Adrenal gland (tissue), 12 donors: ENCODE data around the gene CEACAM8. TPM values are rescaled to one million over a fixed set of nuclear protein-coding genes. Genes with fewer than 3 reads are reported as not detected.

Experiments used
- DNase-seq, 7 donors: peaks; one replicate each; pipeline ENCODE4 v3.0.0-alpha.2; 2019 to 2020
- H3K27ac ChIP-seq, 5 donors: fragments of 200-600 bp; sonication (generic) in 4 of 5; 1 replicate in 3 of 5; 2 replicates in 2 of 5; pipeline versions ENCODE4 v1.5.1 to v1.8.0; 2016 to 2020; ENCODE audit warnings: mild to moderate bottlenecking in 1 of 5
- H3K27me3 ChIP-seq: fragments of 200-600 bp; 2 replicates; pipeline ENCODE4 v1.8.0; 2021
- H3K36me3 ChIP-seq, 2 donors: fragments of 200-600 bp; replicated peaks in 1 of 2; 1 replicate in 1 of 2; 2 replicates in 1 of 2; pipeline versions ENCODE4 v1.5.1 to v1.8.0; 2018 to 2022
- H3K4me1 ChIP-seq, 2 donors: fragments of 200-600 bp; replicated peaks in 1 of 2; 1 replicate in 1 of 2; 2 replicates in 1 of 2; pipeline versions ENCODE4 v1.5.1 to v1.8.0; 2018 to 2021
- H3K4me3 ChIP-seq, 4 donors: fragments of 200-600 bp; sonication (generic) in 3 of 4; one replicate each; pipeline ENCODE4 v1.5.1; 2016 to 2018
- H3K9me3 ChIP-seq, 3 donors: fragments of 200-600 bp; sonication (generic) in 1 of 3; replicated peaks in 1 of 3; 1 replicate in 2 of 3; 2 replicates in 1 of 3; pipeline versions ENCODE4 v1.5.1 to v1.8.0; 2016 to 2021
- CTCF ChIP-seq, 6 experiments: fragments of 450-650 bp in 4 of 6; fragments of 200-600 bp in 2 of 6; sonication (generic) in 1 of 6; IDR thresholded peaks; 1 replicate in 5 of 6; 2 replicates in 1 of 6; pipeline versions ENCODE4 v1.5.1 to v1.8.0; 2016 to 2021; ENCODE audit warnings: antibody characterized with exemption in 6 of 6, mild to moderate bottlenecking in 2 of 6, moderate library complexity in 1 of 6
- POLR2A ChIP-seq, 2 donors: fragments of 450-650 bp; IDR thresholded peaks; one replicate each; pipeline ENCODE4 v1.6.1; 2017; ENCODE audit warnings: antibody characterized with exemption in 2 of 2, mild to moderate bottlenecking in 2 of 2, moderate library complexity in 1 of 2
- WGBS, 4 donors: extraction: QIAGEN DNeasy Blood & Tissue Kit in 2 of 4; methylation state at CpG; one replicate each; pipeline versions ENCODE4 v1.1.5 to v1.1.7; 2013 to 2017; 5-methylcytosine and 5-hydroxymethylcytosine counted together
- intact Hi-C, 2 donors: fragments of 100-400 bp; cut with DNase I; formaldehyde crosslinking; loops; one replicate each; pipeline versions ENCODE4 v1.14.1 to v1.15.0; 2022 to 2023
- polyA plus RNA-seq, 3 donors: library from polyadenylated mRNA; stranded (reverse); fragments of 200-250 nt in 2 of 3; fragments of 350-450 nt in 1 of 3; fragmentation: Illumina TruSeq in 1 of 3; extraction: RNeasy Lipid Tissue Mini Kit (QIAGEN cat#74804) in 1 of 3; gene quantifications; one replicate each; pipeline ENCODE4 v1.2.3, GENCODE V29; 2013 to 2014
- total RNA-seq, 9 donors: library from RNA; depleted of rRNA in 4 of 9; stranded (reverse); fragments of >200 nt in 4 of 9; fragments of 120-200 nt in 1 of 9; fragmentation: NEBNext Ultra II Directional in 1 of 9; extraction: Animal tissue kit (Norgen Biotek cat#: 25700) in 1 of 9; gene quantifications; one replicate each; pipeline versions ENCODE4 v1.1.0 to v1.2.4, GENCODE V29; 2013 to 2023
- donor health status: healthy with polysubstance abuse.
- donor health status: Bipolar disorder and iron deficiency.
- donor health status: DM: yes; HTN: yes; CAD: no.
- donor health status: DM: no; HTN: no; CAD: no.
- donor health status: DM: no; HTN: no; CAD: no.
- donor health status: DM: yes; HTN: yes; CAD: no.

CEACAM8 gene
- total and polyA plus RNA-seq, 12 donors = 0.17 TPM; not detected in 11

- H3K27ac ChIP-seq = no peak overlapping the region
- H3K27me3 ChIP-seq = no peaks in the 10 kb centered on the region
- intact Hi-C loops = no loop called here
- peaks cover 0 to 4% of the 10 kb centered on the region in 2 donors for H3K4me1 ChIP-seq
- no peak overlapping the region for H3K4me3 ChIP-seq
- H3K9me3 ChIP-seq = no peaks in the 10 kb centered on the region
- no peaks in the 10 kb centered on the region for H3K36me3 ChIP-seq
- WGBS, 4 donors = 57 to 77% (median 65%) methylated on average over 10 of the region's 10 CpGs
- no peak for DNase-seq
- TF ChIP-seq CTCF (IDR thresholded peaks at IDR 0.05) = no peak
- TF ChIP-seq POLR2A (IDR thresholded peaks at IDR 0.05) = no peak
These were observed 38.9 kb downstream of the CEACAM8 start for GRCh38 chr19:42555801-42556200.

- peaks cover 0 to 4% of the 10 kb centered on the region in 2 donors for H3K4me1 ChIP-seq
- intact Hi-C loops = no loop called here
- no peak overlapping the region for H3K27ac ChIP-seq
- H3K4me3 ChIP-seq = no peak overlapping the region
- H3K9me3 ChIP-seq = no peaks in the 10 kb centered on the region
- H3K36me3 ChIP-seq = no peaks in the 10 kb centered on the region
- H3K27me3 ChIP-seq = no peaks in the 10 kb centered on the region
- WGBS, 4 donors = 53 to 78% (median 62%) methylated on average over 4 to 5 of the region's 5 CpGs
- TF ChIP-seq POLR2A (IDR thresholded peaks at IDR 0.05) (no peak), CTCF (IDR thresholded peaks at IDR 0.05) (no peak)
- peak in 1 of 7 donors; percentile 25 for DNase-seq
These were observed 39.4 kb downstream of the CEACAM8 start for GRCh38 chr19:42555317-42555716.

- Histone ChIP-seq H3K9me3 (no peaks in the 10 kb centered on the region), H3K27ac (no peak overlapping the region), H3K4me1 (peaks cover 0 to 4% of the 10 kb centered on the region in 2 donors), H3K36me3 (no peaks in the 10 kb centered on the region), H3K27me3 (no peaks in the 10 kb centered on the region), H3K4me3 (no peak overlapping the region)
- TF ChIP-seq CTCF (IDR thresholded peaks at IDR 0.05) (no peak), POLR2A (IDR thresholded peaks at IDR 0.05) (no peak)
- peak in 1 of 7 donors; percentile 43 for DNase-seq
- WGBS, 4 donors = 84 to 100% (median 96%) methylated on average over 2 to 3 of the region's 3 CpGs; no CpG with 5 or more reads in 1 of the 4 donors
- intact Hi-C loops = no loop called here
These were observed 40.6 kb downstream of the CEACAM8 start for GRCh38 chr19:42554046-42554575.

GRCh38 chr19:42553292-42554045 lies 41.3 kb downstream of the CEACAM8 start:
- H3K4me1 ChIP-seq = no peaks in the 10 kb centered on the region
- TF ChIP-seq CTCF (IDR thresholded peaks at IDR 0.05) = no peak
- no peak for TF ChIP-seq POLR2A (IDR thresholded peaks at IDR 0.05)
- H3K4me3 ChIP-seq = no peak overlapping the region
- 73 to 83% (median 77%) methylated on average over 7 to 8 of the region's 8 CpGs for WGBS, 4 donors
- H3K27ac ChIP-seq = no peak overlapping the region
- no peaks in the 10 kb centered on the region for H3K9me3 ChIP-seq
- H3K36me3 ChIP-seq = no peaks in the 10 kb centered on the region
- no peaks in the 10 kb centered on the region for H3K27me3 ChIP-seq
- DNase-seq = peak in 2 of 7 donors; percentile 34 to 50
- intact Hi-C loops = no loop called here
